Activated CD4-positive, alpha-beta memory T cell treated with anti-CD3 and anti-CD28 coated beads for 36 hours (primary cell): ENCODE measurements around the gene ZCCHC2. TPM values are rescaled to one million over a fixed set of nuclear protein-coding genes. Genes with fewer than 3 reads are reported as not detected.
A peak's percentile ranks its signal among the peaks of the same experiment; 100 is the strongest.

Source experiments
- CTCF ChIA-PET: fragments of 350-600 bp; sonication (Branson Sonifier 250); formaldehyde crosslinking; loops from one replicate; lab custom pipeline; 2021; ENCODE audit warnings: antibody characterized with exemption, inconsistent platforms; lab: Charles Lee
- POLR2A ChIA-PET: fragments of 350-600 bp; sonication (Branson Sonifier 250); formaldehyde crosslinking; loops from one replicate; lab custom pipeline; 2021; ENCODE audit warnings: antibody characterized with exemption; lab: Charles Lee
- DNase-seq: peaks from one replicate; pipeline ENCODE4 v3.0.0-alpha.2; 2020
- H3K27ac Mint-ChIP-seq: one replicate; pipeline ENCODE4 v1.8.0; 2021; ENCODE audit warnings: mixed read lengths
- H3K27me3 Mint-ChIP-seq: one replicate; pipeline ENCODE4 v1.8.0; 2021; ENCODE audit warnings: mixed read lengths
- H3K36me3 Mint-ChIP-seq: one replicate; pipeline ENCODE4 v1.8.0; 2021; ENCODE audit warnings: mixed read lengths
- H3K4me1 Mint-ChIP-seq: one replicate; pipeline ENCODE4 v1.8.0; 2021; ENCODE audit warnings: low read depth, mixed read lengths
- H3K4me3 Mint-ChIP-seq: one replicate; pipeline ENCODE4 v1.8.0; 2021; ENCODE audit warnings: mild to moderate bottlenecking, mixed read lengths
- H3K9me3 Mint-ChIP-seq: one replicate; pipeline ENCODE4 v1.8.0; 2021; ENCODE audit warnings: mixed read lengths
- intact Hi-C: fragments of 100-400 bp; cut with micrococcal nuclease; formaldehyde crosslinking; loops from one replicate; pipeline ENCODE4 v1.15.1; 2023
- total RNA-seq, 2 experiments: library from RNA; stranded (reverse); gene quantifications; one replicate each; pipeline ENCODE4 v1.2.3, GENCODE V29; 2021

The ZCCHC2 gene
- total RNA-seq, 2 experiments from 2014 or later: 24.9 to 27.5 TPM

DNA sequence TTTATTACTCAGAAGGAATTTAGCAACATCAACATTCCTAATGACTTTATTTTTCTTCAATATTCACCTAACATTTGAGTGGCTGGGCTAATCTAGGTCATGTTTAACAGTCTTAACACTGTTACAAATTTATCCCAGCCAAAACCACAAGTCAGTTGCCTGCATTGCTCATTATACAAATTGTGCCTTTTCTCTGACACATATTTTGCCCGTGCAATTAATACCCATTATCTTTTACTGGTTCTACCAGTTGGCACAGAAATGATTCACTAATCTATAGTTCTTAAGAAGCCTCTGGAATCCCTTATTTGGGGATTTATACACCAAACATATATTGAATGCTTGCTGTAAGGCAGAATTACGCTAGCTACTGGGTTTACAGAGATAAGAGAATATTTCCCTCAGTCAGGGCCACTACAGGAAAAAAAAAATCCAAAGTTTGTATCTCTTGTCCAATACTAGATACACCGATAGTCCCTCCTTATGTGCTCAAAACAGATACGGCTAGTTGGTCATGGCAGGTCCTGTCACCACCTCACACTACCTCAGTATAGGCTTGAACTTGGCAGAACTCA lies 46.3 kb downstream of the ZCCHC2 start:
- no peak overlapping the region for H3K27ac Mint-ChIP-seq
- H3K9me3 Mint-ChIP-seq: no peaks in the 10 kb centered on the region
- DNase-seq: no peak
- no peaks in the 10 kb centered on the region for H3K27me3 Mint-ChIP-seq
- intact Hi-C loops: no loop called here
- H3K4me3 Mint-ChIP-seq: no peak overlapping the region
- ChIA-PET CTCF (interaction anchor here (2.2 kb wide), 1 partner anchor 15 kb away, joined by 9 read pairs; no protein-coding TSS in a partner anchor), POLR2A (no interaction called here)
- H3K36me3 Mint-ChIP-seq: peaks cover 56% of the 10 kb centered on the region
- H3K4me1 Mint-ChIP-seq: peaks cover 14% of the 10 kb centered on the region

DNA sequence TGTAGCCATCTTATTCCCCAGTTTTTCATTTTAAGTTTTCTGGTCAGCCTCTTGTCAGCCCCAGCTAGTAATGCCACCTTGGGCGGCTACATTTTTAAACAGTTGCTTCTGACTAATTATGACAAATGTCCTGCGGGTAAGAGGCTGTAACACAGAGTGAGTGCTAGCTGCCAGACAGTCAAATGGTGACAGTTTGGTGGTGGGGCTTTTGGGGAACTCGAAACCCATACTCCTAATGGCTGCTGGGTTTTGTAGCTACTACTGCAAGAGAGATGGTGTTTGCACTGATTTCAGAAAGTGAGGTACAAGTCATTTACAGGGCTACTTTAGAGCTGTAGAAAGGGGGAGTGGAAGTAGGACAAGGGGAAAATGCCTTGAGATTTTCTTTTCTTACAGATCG lies 48.2 kb downstream of the ZCCHC2 start:
- no peaks in the 10 kb centered on the region for H3K27me3 Mint-ChIP-seq
- peak overlapping the region; percentile 62 for H3K27ac Mint-ChIP-seq
- no peak overlapping the region for H3K4me3 Mint-ChIP-seq

DNA sequence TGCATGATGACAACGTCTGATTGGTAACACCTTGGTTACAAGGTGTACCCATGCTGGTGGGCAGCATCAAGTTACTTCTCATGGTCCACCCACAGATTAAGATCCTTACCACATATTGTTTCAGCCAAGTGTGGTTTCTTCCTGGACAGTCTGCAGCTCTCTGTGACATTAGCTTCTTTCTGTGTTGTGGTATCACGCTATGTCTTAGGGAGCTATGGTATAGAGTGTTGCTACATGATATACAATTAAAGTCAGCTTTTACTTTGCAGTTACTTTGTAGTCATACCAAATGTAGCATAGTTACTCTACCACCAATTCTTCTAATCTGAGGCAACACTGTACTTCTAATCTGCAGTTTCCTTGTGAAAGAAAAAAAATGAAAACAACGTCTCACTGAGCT lies 48.8 kb downstream of the ZCCHC2 start:
- H3K27me3 Mint-ChIP-seq: no peaks in the 10 kb centered on the region
- H3K4me3 Mint-ChIP-seq: no peak overlapping the region
- H3K9me3 Mint-ChIP-seq: no peaks in the 10 kb centered on the region
- DNase-seq: no peak
- H3K27ac Mint-ChIP-seq: peak overlapping the region; percentile 67
- intact Hi-C loops: no loop called here
- ChIA-PET POLR2A (interaction anchor here (0.9 kb wide), 1 partner anchor 14 kb away, joined by 3 read pairs; no protein-coding TSS in a partner anchor), CTCF (interaction anchor here (1.0 to 2.8 kb wide), 4 partner anchors 12 to 146 kb away, joined by 5 to 12 read pairs (median 6); no protein-coding TSS in a partner anchor)
- H3K4me1 Mint-ChIP-seq: peaks cover 15% of the 10 kb centered on the region
- H3K36me3 Mint-ChIP-seq: peaks cover 62% of the 10 kb centered on the region

More for the DNA sequence above, 48.2 kb downstream of the ZCCHC2 start:
- ChIA-PET CTCF (interaction anchor here (1.0 to 2.8 kb wide), 4 partner anchors 12 to 145 kb away, joined by 5 to 12 read pairs (median 6); no protein-coding TSS in a partner anchor), POLR2A (interaction anchor here (0.9 kb wide), 1 partner anchor 15 kb away, joined by 3 read pairs; no protein-coding TSS in a partner anchor)
- H3K36me3 Mint-ChIP-seq: peaks cover 67% of the 10 kb centered on the region
- peaks cover 14% of the 10 kb centered on the region for H3K4me1 Mint-ChIP-seq
- H3K9me3 Mint-ChIP-seq: no peaks in the 10 kb centered on the region
- intact Hi-C loops: no loop called here
- peak; percentile 33 for DNase-seq

DNA sequence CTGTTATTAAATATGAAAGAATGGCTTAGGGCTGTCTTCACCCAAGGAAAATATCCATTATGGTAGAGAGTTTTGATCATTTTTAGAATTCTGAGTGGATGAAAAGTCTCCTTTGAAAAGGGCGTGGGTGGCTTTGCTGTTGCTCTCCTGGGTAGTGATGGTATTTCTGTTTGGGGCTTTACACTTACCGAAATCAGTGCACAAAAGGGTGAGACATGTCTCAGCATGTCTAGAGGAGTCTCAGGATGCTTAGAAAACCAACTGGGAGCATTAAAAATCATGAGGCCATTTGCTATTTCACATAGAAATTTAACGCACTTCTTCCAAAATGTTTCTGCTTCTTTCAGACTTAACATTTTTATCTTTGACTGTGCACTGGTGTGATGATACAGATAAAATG lies 49.6 kb downstream of the ZCCHC2 start:
- DNase-seq: no peak
- intact Hi-C loops: no loop called here
- Mint-ChIP-seq H3K4me1 (peaks cover 23% of the 10 kb centered on the region), H3K27ac (no peak overlapping the region), H3K9me3 (no peaks in the 10 kb centered on the region), H3K27me3 (no peaks in the 10 kb centered on the region), H3K4me3 (no peak overlapping the region), H3K36me3 (peaks cover 65% of the 10 kb centered on the region)
- CTCF ChIA-PET: interaction anchor here (1.1 to 2.8 kb wide), 2 partner anchors 11 to 147 kb away, joined by 5 to 12 read pairs; no protein-coding TSS in a partner anchor
- POLR2A ChIA-PET: no interaction called here

DNA sequence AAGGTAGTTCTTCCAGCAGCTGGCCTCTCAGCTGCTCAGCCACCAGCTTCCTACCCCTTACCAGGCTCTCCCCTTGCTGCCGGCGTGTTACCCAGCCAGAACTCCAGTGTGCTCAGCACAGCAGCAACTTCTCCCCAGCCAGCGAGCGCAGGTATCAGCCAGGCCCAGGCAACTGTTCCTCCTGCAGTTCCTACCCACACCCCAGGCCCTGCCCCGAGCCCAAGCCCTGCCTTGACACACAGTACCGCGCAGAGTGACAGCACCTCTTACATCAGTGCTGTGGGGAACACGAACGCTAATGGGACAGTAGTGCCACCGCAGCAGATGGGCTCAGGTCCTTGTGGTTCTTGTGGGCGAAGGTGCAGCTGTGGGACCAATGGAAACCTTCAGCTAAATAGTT lies 52.0 kb downstream of the ZCCHC2 start:
- peaks cover 52% of the 10 kb centered on the region for H3K36me3 Mint-ChIP-seq
- H3K27ac Mint-ChIP-seq: no peak overlapping the region
- H3K4me1 Mint-ChIP-seq: peaks cover 25% of the 10 kb centered on the region
- no peak overlapping the region for H3K4me3 Mint-ChIP-seq
- intact Hi-C loops: no loop called here
- H3K9me3 Mint-ChIP-seq: no peaks in the 10 kb centered on the region
- no peak for DNase-seq
- POLR2A ChIA-PET: no interaction called here
- no peaks in the 10 kb centered on the region for H3K27me3 Mint-ChIP-seq
- CTCF ChIA-PET: interaction anchor here (1.4 to 2.0 kb wide), 2 partner anchors 9 to 11 kb away, joined by 4 to 7 read pairs; no protein-coding TSS in a partner anchor

DNA sequence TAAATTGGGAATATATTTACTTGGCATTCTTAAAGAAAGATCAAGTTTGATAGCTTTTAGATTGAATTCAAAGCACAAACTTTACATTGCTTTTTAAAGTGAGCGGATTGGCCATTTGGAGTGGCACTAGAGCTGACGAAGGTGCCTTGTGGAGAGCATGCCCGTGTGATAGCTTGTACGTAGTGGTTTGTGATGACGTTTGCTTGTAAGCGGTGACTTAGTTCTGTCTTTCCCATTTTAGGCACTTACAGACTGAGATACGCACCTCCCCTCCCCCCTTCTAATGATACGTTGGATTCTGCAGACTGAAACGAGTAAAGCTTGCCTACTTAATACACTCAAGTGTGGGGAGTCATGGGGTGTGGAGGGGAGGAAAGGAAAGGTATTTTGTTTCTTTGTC lies 53.4 kb downstream of the ZCCHC2 start:
- intact Hi-C loops: no loop called here
- peaks cover 20% of the 10 kb centered on the region for H3K4me1 Mint-ChIP-seq
- peaks cover 43% of the 10 kb centered on the region for H3K36me3 Mint-ChIP-seq
- ChIA-PET CTCF (interaction anchor here (0.8 to 1.0 kb wide), 2 partner anchors 20 to 404 kb away, joined by 3 read pairs; no protein-coding TSS in a partner anchor), POLR2A (no interaction called here)
- no peaks in the 10 kb centered on the region for H3K9me3 Mint-ChIP-seq
- H3K27me3 Mint-ChIP-seq: no peaks in the 10 kb centered on the region
- no peak overlapping the region for H3K27ac Mint-ChIP-seq
- DNase-seq: no peak
- H3K4me3 Mint-ChIP-seq: no peak overlapping the region

DNA sequence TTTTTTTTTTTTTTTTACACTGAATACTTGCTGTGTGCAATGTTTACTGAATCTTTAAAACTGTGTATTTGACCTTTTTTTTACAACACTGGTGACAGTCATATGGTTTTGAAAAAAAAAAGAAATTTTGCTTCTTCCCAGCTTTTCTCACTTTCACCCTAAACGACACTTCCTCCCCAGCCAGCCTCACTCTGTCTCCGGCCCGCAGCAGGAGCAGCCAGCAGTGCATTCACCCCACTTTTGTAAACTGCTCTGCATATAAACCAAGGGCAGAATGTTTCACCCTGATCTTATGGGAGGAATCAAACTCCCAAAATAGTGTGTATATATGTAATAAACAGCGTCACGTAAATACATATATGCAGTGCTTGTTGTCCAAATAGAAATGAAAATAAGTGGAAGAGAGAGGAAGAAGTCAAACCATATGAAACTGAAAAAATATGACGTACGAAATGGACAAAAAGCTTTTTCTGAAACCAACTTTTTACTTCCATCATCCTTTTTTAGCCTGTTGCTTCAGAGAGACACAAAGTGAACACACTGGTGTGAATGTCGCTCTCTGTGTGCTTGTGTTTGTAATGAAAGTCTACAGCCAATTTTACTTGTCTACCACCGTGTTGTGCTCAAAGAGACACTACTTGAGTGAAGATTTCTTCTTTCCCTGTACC lies 54.2 kb downstream of the ZCCHC2 start:
- no peak overlapping the region for H3K4me3 Mint-ChIP-seq
- intact Hi-C loops: no loop called here
- no peaks in the 10 kb centered on the region for H3K9me3 Mint-ChIP-seq
- no peaks in the 10 kb centered on the region for H3K27me3 Mint-ChIP-seq
- CTCF ChIA-PET: interaction anchor here (0.8 kb wide), 1 partner anchor 403 kb away, joined by 3 read pairs; no protein-coding TSS in a partner anchor
- no peak for DNase-seq
- peaks cover 15% of the 10 kb centered on the region for H3K4me1 Mint-ChIP-seq
- H3K27ac Mint-ChIP-seq: peak overlapping the region; percentile 15
- H3K36me3 Mint-ChIP-seq: peaks cover 40% of the 10 kb centered on the region
- POLR2A ChIA-PET: interaction anchor here (1.1 kb wide), 1 partner anchor 50 kb away, joined by 3 read pairs; no protein-coding TSS in a partner anchor

DNA sequence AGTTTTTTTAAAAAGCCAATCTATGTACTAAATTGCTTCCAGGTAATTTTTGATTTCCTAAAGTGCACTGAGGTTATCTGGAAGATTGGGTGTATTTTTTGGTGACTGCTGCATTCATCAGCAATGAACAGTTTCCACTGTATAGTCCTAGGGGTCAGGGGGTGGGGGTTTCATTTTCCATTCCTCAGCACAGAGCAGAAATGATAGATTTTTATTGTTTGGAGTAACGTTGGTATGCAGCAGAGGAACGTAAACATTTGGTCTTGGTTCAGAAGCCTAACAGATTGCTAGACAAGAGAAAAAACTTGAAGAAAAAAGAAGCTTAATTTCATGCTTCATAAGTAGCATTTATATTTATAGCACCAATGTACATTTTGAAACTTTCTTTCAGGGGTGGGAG lies 54.9 kb downstream of the ZCCHC2 start:
- ChIA-PET CTCF (interaction anchor here (0.8 to 1.2 kb wide), 3 partner anchors 8 to 405 kb away, joined by 4 to 6 read pairs (median 5); no protein-coding TSS in a partner anchor), POLR2A (interaction anchor here (1.1 kb wide), 1 partner anchor 51 kb away, joined by 3 read pairs; no protein-coding TSS in a partner anchor)
- Mint-ChIP-seq H3K36me3 (peaks cover 39% of the 10 kb centered on the region), H3K9me3 (no peaks in the 10 kb centered on the region), H3K27me3 (no peaks in the 10 kb centered on the region), H3K4me3 (no peak overlapping the region), H3K4me1 (peaks cover 12% of the 10 kb centered on the region), H3K27ac (peak overlapping the region; percentile 15)
- intact Hi-C loops: no loop called here
- DNase-seq: no peak

DNA sequence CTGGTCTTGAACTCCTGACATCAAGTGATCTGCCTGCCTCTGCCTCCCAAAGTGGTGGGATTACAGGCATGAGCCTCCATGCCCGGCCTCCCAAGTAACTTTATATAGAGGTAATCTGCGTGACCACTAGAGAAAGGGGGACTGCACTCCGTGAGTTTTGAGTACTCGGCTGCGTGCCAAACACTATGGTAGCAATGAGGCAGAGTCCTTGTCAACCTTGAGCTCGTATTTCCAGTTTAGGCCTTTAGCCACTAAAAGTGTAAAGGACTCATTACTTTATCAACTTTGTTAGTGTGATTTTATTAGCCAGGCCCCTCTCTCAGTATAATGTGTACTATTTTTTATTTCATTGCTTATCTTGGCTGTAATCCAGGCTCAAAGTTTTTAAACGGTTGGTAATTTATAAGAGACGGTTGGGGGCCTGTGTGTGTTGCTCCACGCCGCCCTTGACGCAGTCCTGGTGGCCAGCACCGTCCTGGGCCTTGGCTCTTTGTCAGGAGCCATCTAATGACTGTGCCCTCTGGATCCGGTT lies 56.2 kb downstream of the ZCCHC2 start:
- no peak overlapping the region for H3K4me3 Mint-ChIP-seq
- no peak overlapping the region for H3K27ac Mint-ChIP-seq
- H3K27me3 Mint-ChIP-seq: no peaks in the 10 kb centered on the region
- peaks cover 21% of the 10 kb centered on the region for H3K4me1 Mint-ChIP-seq
- ChIA-PET POLR2A (no interaction called here), CTCF (interaction anchor here (1.2 to 1.4 kb wide), 2 partner anchors 153 to 404 kb away, joined by 5 read pairs; no protein-coding TSS in a partner anchor)
- no peaks in the 10 kb centered on the region for H3K9me3 Mint-ChIP-seq
- H3K36me3 Mint-ChIP-seq: peaks cover 36% of the 10 kb centered on the region
- no peak for DNase-seq
- intact Hi-C loops: no loop called here

DNA sequence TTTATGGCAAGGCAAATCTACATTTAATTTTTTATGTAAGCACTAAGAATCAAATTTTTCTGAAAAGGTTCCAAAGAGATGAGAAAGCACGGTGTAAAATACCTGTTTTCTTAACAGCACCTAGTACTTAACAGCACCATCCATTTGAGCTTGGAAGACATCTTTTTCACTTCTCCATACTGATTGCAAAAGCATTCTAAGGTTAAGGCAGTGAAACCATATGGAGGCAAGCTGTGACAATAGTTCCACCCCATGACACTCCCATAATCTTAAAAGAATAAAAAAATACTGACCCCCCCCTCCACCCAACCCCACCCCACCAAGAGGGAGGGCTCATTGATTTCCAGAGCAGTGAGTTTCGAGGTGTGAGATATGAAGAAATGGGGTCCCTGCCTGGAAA lies 60.6 kb downstream of the ZCCHC2 start:
- no peak for DNase-seq
- Mint-ChIP-seq H3K4me3 (no peak overlapping the region), H3K27me3 (no peaks in the 10 kb centered on the region), H3K4me1 (peaks cover 39% of the 10 kb centered on the region), H3K9me3 (no peaks in the 10 kb centered on the region), H3K36me3 (peaks cover 10% of the 10 kb centered on the region), H3K27ac (no peak overlapping the region)
- ChIA-PET CTCF (interaction anchor here (0.8 to 4.6 kb wide), 15 partner anchors 9 to 399 kb away, joined by 3 to 38 read pairs (median 6); partner anchors contain the start of genes PIGN, RELCH and ZCCHC2), POLR2A (interaction anchor here (0.5 to 1.2 kb wide), 2 partner anchors 60 to 398 kb away, joined by 3 to 4 read pairs; partner anchors contain the start of gene ZCCHC2)
- intact Hi-C loops: no loop called here

DNA sequence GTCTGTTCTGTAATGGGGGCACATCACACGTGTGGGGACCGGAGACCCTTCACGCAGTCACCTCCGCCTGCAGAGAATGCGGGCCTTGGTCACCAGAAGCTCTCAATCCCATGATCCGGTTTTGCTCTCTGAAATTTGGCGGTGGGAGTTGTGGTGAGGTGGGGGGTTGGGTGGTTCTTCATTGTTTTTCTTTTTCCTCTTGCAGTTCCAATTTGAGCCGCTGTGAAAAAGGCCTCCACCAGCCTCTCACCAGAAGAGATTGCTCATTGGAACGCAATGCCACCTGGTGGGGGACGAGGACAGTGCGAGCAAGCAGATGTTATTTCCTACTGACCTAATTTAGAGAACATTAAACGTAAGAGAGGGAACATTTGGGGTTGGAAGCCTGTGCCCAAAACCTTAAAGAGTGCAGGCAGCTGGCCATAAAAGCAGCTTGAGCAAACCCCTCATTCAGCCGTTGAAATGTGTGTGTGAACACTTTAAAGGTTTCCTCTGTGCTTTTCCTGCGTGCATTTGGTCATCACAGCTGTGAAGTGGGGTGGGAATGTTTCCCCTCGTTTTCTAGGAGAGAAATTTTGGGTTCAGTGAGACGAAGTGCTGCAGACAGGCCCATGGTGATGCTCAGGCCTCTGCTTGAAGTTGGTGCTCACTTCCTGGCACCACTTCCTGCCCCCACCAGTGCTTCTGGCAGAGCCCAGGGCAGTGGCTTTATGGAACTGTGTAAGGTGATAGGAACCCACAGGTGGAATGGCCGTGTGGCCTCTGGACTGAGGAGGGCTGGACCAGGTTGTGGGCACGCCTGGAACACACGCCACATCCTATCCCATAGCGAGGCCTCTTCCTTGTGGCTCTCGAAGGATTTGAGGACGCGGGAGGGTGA lies 61.7 kb downstream of the ZCCHC2 start:
- ChIA-PET POLR2A (no interaction called here), CTCF (interaction anchor here (0.6 to 4.6 kb wide), 24 partner anchors 10 to 773 kb away, joined by 3 to 38 read pairs (median 4); partner anchors contain the start of genes PIGN, RELCH and ZCCHC2)
- H3K27me3 Mint-ChIP-seq: no peaks in the 10 kb centered on the region
- H3K9me3 Mint-ChIP-seq: no peaks in the 10 kb centered on the region
- peaks cover 39% of the 10 kb centered on the region for H3K4me1 Mint-ChIP-seq
- H3K36me3 Mint-ChIP-seq: peaks cover 10% of the 10 kb centered on the region
- intact Hi-C loops: loop anchor here (1.0 to 5.0 kb wide), 6 partner anchors 58 to 733 kb away; partner anchors contain the start of genes BCL2 and TNFRSF11A
- peak overlapping the region; percentile 94 for H3K27ac Mint-ChIP-seq
- DNase-seq: peak; percentile 91
- no peak overlapping the region for H3K4me3 Mint-ChIP-seq
